Activated T-helper 2 cell treated with anti-CD3 and anti-CD28 coated beads, Interferon-gamma antibody, Interleukin-2, Interleukin-4, amounts not matched to agents 10 μg/mL and 5 μg/mL and 100 μg/mL, durations not matched to agents 14 hours and 24 hours and 36 hours (primary cell): ENCODE results near the gene AOPEP. TPM values are rescaled to one million over a fixed set of nuclear protein-coding genes. Genes with fewer than 3 reads are reported as not detected.
"Not testable (repeated sequence)": the region's sequence is repeated elsewhere in the genome, so short reads cannot be mapped to it uniquely, and the experiment has no call there.

Experiments
- DNase-seq: peaks from one replicate; pipeline ENCODE4 v3.0.0; 2021; ENCODE audit warnings: low spot score
- H3K27ac Mint-ChIP-seq: one replicate; pipeline ENCODE4 v1.8.0; 2021; ENCODE audit warnings: mixed read lengths
- H3K27me3 Mint-ChIP-seq: one replicate; pipeline ENCODE4 v1.8.0; 2021; ENCODE audit warnings: low read depth, mixed read lengths
- H3K36me3 Mint-ChIP-seq: one replicate; pipeline ENCODE4 v1.8.0; 2021; ENCODE audit warnings: low read depth, mixed read lengths
- H3K4me1 Mint-ChIP-seq: one replicate; pipeline ENCODE4 v1.8.0; 2021; ENCODE audit warnings: low read depth, mixed read lengths
- H3K4me3 Mint-ChIP-seq: one replicate; pipeline ENCODE4 v1.8.0; 2021; ENCODE audit warnings: low read depth, mild to moderate bottlenecking, moderate library complexity, mixed read lengths
- H3K9me3 Mint-ChIP-seq: one replicate; pipeline ENCODE4 v1.8.0; 2021; ENCODE audit warnings: mixed read lengths
- intact Hi-C: fragments of 100-400 bp; cut with micrococcal nuclease; formaldehyde crosslinking; loops from one replicate; pipeline ENCODE4 v1.15.1; 2023
- total RNA-seq: library from RNA; stranded (reverse); gene quantifications from 2 replicates; pipeline ENCODE4 v1.2.3, GENCODE V29; 2022

Gene AOPEP
- total RNA-seq, 1 donor from 2014 or later, result 24.6 TPM

DNA sequence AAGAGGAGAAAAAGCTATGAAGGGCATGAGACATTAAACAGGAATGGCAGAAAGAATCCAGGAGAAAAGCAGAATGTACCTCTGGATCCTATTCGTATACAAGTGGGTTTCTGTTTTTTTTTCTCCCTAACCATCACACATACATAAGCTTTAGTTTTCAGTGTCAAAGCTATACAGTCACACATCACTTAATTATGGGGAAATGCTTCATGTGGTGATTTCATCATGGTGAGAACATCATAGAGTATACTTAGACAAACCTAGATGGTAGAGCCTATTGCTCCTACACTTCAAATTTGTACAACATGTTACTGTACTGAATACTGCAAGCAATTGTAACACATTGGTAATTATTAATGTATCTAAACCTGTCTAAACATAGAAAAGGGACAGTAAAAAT, 290.6 kb downstream of the AOPEP start:
- Mint-ChIP-seq H3K27ac (no peak overlapping the region), H3K27me3 (no peaks in the 10 kb centered on the region), H3K36me3 (peaks cover 35% of the 10 kb centered on the region), H3K4me3 (no peak overlapping the region), H3K9me3 (no peaks in the 10 kb centered on the region), H3K4me1 (peaks cover 10% of the 10 kb centered on the region)
- DNase-seq, result no peak
- intact Hi-C loops, result no loop called here

- Mint-ChIP-seq H3K4me1 (peaks cover 10% of the 10 kb centered on the region), H3K9me3 (no peaks in the 10 kb centered on the region), H3K27me3 (no peaks in the 10 kb centered on the region), H3K4me3 (no peak overlapping the region), H3K36me3 (peaks cover 35% of the 10 kb centered on the region), H3K27ac (no peak overlapping the region)
- no peak for DNase-seq
- intact Hi-C loops, result no loop called here
Observed at GRCh38 chr9:95017661-95018060, 291.2 kb downstream of the AOPEP start.

GRCh38 chr9:95018099-95018936, 291.8 kb downstream of the AOPEP start:
- no peak for DNase-seq
- no peak overlapping the region for H3K4me3 Mint-ChIP-seq
- intact Hi-C loops, result no loop called here
- peaks cover 8% of the 10 kb centered on the region for H3K4me1 Mint-ChIP-seq
- H3K9me3 Mint-ChIP-seq, result no peaks in the 10 kb centered on the region
- H3K27ac Mint-ChIP-seq, result no peak overlapping the region
- H3K27me3 Mint-ChIP-seq, result no peaks in the 10 kb centered on the region
- peaks cover 35% of the 10 kb centered on the region for H3K36me3 Mint-ChIP-seq

DNA sequence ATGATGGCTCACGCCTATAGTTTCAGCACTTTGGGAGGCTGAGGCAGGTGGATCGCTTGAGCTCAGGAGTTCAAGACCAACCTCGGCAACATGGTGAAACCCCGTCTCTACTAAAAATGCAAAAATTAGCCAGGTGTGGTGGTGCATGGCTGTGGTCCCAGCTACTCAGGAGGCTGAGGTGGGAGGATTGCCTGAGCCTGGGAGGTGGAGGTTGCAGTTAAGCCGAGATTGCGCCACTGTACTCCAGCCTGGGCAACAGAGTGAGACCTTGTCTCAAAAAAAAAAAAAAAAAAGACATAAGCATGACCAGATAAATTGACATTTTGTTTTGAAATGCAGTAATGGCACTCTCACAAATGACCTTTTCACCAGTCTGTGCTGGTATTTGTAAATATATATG, 294.1 kb downstream of the AOPEP start:
- H3K36me3 Mint-ChIP-seq, result peaks cover 32% of the 10 kb centered on the region
- DNase-seq, H3K4me3 Mint-ChIP-seq, H3K27me3 Mint-ChIP-seq, H3K4me1 Mint-ChIP-seq, intact Hi-C loops, H3K27ac Mint-ChIP-seq, H3K9me3 Mint-ChIP-seq: not testable (repeated sequence)

DNA sequence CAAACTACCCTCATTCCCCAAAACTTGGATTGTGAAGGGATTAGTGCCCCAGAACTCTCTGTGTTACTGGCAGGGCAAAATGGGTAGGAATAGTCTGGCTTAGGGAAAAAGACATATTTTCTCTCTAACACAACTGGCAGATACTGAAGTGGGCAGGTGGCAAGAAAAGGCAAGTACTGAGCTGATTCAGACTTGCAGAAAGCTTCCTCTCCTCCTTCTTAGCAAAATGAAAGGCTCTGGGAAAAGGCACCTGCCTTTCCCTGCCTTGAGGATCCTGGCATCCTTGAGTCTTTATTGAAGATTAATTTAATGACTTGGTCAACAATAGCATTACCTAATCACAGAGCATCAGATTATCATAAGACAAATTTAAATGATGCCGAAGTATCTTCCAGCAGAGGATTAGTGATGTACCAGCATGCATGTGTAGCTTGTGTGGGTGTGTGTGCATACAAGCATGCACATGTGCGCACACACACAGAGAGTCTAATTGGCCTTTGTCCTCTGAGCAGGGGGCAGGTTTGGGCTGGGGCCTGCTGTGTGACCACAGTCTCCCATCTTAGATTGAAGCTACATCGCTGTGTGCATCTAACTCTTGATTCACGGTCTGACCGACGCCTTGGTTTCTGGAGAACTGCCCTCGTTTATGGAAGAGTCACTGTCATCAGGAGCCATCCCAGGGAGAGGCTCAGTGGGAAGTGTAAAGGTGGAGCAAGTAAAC, 294.8 kb downstream of the AOPEP start:
- H3K27me3 Mint-ChIP-seq, result no peaks in the 10 kb centered on the region
- H3K27ac Mint-ChIP-seq, result no peak overlapping the region
- intact Hi-C loops, result no loop called here
- H3K4me1 Mint-ChIP-seq, result peaks cover 8% of the 10 kb centered on the region
- DNase-seq, result no peak
- no peaks in the 10 kb centered on the region for H3K9me3 Mint-ChIP-seq
- H3K4me3 Mint-ChIP-seq, result no peak overlapping the region
- peaks cover 28% of the 10 kb centered on the region for H3K36me3 Mint-ChIP-seq

GRCh38 chr9:95022657-95023056, 296.2 kb downstream of the AOPEP start:
- Mint-ChIP-seq H3K27ac (no peak overlapping the region), H3K4me1 (peaks cover 8% of the 10 kb centered on the region), H3K9me3 (no peaks in the 10 kb centered on the region), H3K36me3 (peaks cover 26% of the 10 kb centered on the region), H3K4me3 (no peak overlapping the region), H3K27me3 (no peaks in the 10 kb centered on the region)
- intact Hi-C loops, result no loop called here
- no peak for DNase-seq

- Mint-ChIP-seq H3K36me3 (peaks cover 24% of the 10 kb centered on the region), H3K27ac (no peak overlapping the region), H3K9me3 (no peaks in the 10 kb centered on the region), H3K4me1 (peaks cover 5% of the 10 kb centered on the region), H3K4me3 (no peak overlapping the region), H3K27me3 (no peaks in the 10 kb centered on the region)
- DNase-seq, result no peak
- intact Hi-C loops, result no loop called here
Observed at GRCh38 chr9:95023217-95024003, 296.9 kb downstream of the AOPEP start.

DNA sequence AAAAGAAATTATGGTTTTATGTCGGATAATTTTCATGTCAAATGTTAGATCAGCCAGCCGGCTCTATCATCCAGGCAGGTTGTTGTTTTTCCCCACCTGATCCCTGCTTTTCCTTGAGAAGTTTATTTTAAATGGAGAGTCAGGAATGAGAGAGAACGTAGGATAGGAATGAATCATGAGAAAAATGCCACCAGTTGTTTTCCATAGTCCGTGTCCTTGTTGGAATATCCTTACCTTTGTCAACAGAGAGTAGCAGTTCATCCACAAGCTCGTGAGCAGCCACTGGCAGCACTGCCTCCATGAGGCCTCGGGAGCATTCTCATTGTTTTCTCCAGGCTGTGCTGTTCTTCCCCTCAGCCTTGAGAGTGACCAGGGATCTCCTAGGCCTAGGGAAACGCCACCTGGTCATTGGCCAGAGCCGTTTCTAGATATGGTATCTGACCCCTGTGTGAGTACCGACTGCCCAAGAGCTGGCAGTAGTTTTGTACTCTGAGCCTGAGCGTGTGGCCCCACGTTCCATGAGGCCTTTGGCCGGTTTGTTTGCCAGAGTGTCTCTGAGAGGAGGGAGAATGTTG, 297.7 kb downstream of the AOPEP start:
- Mint-ChIP-seq H3K4me1 (peaks cover under 1% of the 10 kb centered on the region), H3K4me3 (no peak overlapping the region), H3K9me3 (no peaks in the 10 kb centered on the region), H3K36me3 (peaks cover 22% of the 10 kb centered on the region), H3K27ac (no peak overlapping the region), H3K27me3 (no peaks in the 10 kb centered on the region)
- intact Hi-C loops, result no loop called here
- DNase-seq, result no peak

DNA sequence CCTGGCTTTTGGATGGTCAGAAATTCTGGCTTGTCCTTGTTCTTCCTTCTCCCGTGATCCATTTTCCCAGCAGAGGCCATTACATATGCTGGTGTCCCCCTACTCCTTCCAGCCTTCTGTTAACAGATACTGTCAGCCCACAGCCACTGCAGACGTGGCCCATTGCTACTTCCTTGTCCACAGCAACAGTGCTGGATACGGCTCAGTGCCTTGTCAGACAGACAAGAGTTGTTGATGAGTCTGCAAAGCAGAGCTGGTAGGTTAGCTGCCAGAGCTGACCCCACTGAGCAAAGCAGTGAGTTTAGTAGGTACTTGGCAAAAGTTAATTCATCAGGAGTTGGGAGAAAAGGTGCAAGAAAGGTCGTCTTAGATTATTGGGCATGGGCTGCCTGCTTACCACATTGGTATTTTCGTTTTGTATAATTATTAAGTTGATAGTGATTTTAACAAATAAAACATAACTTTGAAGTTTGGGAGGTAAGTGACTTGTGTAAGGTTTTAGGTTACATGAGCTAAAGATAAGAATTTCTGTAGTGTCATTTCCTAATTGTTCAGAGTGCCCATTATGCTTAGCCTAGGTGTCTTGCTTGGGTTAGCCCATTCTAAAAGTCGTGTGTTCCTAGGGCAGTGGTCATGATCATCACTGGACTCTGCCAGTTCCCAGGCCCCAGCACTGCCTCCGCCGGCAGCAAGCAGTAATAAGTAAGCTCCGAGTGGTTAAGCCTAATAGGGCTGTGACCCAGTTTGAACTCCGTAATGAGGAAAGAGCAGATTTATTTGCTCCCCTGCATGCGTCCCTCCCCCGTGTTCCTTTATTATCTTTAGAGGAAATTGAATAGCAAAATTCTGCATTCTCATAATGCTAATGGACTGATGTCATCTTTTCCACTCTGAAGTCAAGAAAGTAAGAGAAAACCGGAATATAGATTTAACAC, 299.0 kb downstream of the AOPEP start:
- intact Hi-C loops, result no loop called here
- H3K36me3 Mint-ChIP-seq, result peaks cover 11% of the 10 kb centered on the region
- no peaks in the 10 kb centered on the region for H3K9me3 Mint-ChIP-seq
- no peaks in the 10 kb centered on the region for H3K4me1 Mint-ChIP-seq
- no peaks in the 10 kb centered on the region for H3K27me3 Mint-ChIP-seq
- H3K4me3 Mint-ChIP-seq, result no peak overlapping the region
- no peak overlapping the region for H3K27ac Mint-ChIP-seq
- no peak for DNase-seq

DNA sequence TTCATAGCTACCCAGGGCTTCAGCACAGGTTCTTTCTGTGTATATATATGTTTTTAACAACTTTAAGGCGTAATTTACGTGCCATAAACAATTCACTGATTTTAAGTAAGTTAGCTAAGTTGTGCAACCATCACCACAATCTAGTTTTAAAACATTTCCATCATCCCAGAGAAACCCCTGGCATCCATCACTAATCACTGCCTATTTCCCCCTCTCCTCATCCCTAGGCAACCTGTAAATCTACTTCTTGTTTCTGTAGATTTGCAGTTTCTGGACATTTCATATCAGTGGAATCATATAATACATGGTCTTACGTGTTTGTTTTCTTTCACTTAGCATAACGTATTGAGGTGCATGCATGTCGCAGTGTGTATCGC, 299.6 kb downstream of the AOPEP start:
- Mint-ChIP-seq H3K9me3 (no peaks in the 10 kb centered on the region), H3K27me3 (no peaks in the 10 kb centered on the region), H3K4me1 (no peaks in the 10 kb centered on the region), H3K36me3 (peaks cover 9% of the 10 kb centered on the region), H3K4me3 (no peak overlapping the region), H3K27ac (no peak overlapping the region)
- intact Hi-C loops, result no loop called here
- no peak for DNase-seq

- DNase-seq, result no peak
- Mint-ChIP-seq H3K4me1 (peaks cover 4% of the 10 kb centered on the region), H3K9me3 (no peaks in the 10 kb centered on the region), H3K4me3 (no peak overlapping the region), H3K27me3 (no peaks in the 10 kb centered on the region), H3K36me3 (no peaks in the 10 kb centered on the region), H3K27ac (no peak overlapping the region)
- intact Hi-C loops, result no loop called here
Observed at GRCh38 chr9:95027914-95028852, 301.7 kb downstream of the AOPEP start.
